GM23338 (cell line): ENCODE results near the gene STX8. TPM values are rescaled to one million over a fixed set of nuclear protein-coding genes. Genes with fewer than 3 reads are reported as not detected.
A peak's percentile ranks its signal among the peaks of the same experiment; 100 is the strongest.

ENCODE experiments used
- ATAC-seq: fragments of 200-7000 bp; cut with Tn5 transposase; 3 replicates; pipeline ENCODE4 v1.9.1; 2020
- DNase-seq: peaks from one replicate; pipeline ENCODE4 v3.0.0-alpha.2; 2015; ENCODE audit warnings: low spot score
- H2AFZ ChIP-seq: fragments of 200-600 bp; sonication (generic); 2 replicates; pipeline ENCODE4 v1.8.0; 2016; ENCODE audit warnings: antibody characterized with exemption, mild to moderate bottlenecking, moderate library complexity
- H3F3A ChIP-seq: fragments of 200-600 bp; sonication (generic); replicated peaks from 2 replicates; pipeline ENCODE4 v1.8.0; 2017; ENCODE audit warnings: antibody characterized with exemption, mixed run types, low read depth
- H3K27ac ChIP-seq: fragments of 200-600 bp; sonication (generic); 2 replicates; pipeline ENCODE4 v1.6.1; 2016; ENCODE audit warnings: low read depth
- H3K27me3 ChIP-seq: fragments of 200-600 bp; sonication (generic); 2 replicates; pipeline ENCODE4 v1.8.0; 2016; ENCODE audit warnings: mild to moderate bottlenecking, mixed run types, moderate library complexity; ENCODE audit not compliant: insufficient read depth
- H3K36me3 ChIP-seq: fragments of 200-600 bp; sonication (generic); 2 replicates; pipeline ENCODE4 v1.8.0; 2016; ENCODE audit warnings: mild to moderate bottlenecking; ENCODE audit not compliant: insufficient read depth
- H3K4me1 ChIP-seq: fragments of 200-600 bp; sonication (generic); 2 replicates; pipeline ENCODE4 v1.8.0; 2016; ENCODE audit warnings: mild to moderate bottlenecking, moderate library complexity; ENCODE audit not compliant: insufficient read depth
- H3K4me2 ChIP-seq: fragments of 200-600 bp; sonication (generic); 2 replicates; pipeline ENCODE4 v1.7.1; 2017; ENCODE audit warnings: mixed run types
- H3K4me3 ChIP-seq: fragments of 200-600 bp; sonication (generic); 2 replicates; pipeline ENCODE4 v1.6.1; 2016; ENCODE audit warnings: mixed run types
- H3K79me2 ChIP-seq: fragments of 200-600 bp; sonication (generic); replicated peaks from 2 replicates; pipeline ENCODE4 v1.8.0; 2017; ENCODE audit warnings: mild to moderate bottlenecking; ENCODE audit not compliant: insufficient read depth
- H3K9me2 ChIP-seq: fragments of 200-600 bp; sonication (generic); 2 replicates; pipeline ENCODE4 v1.8.0; 2017; ENCODE audit not compliant: insufficient read depth
- H4K20me1 ChIP-seq: fragments of 200-600 bp; sonication (generic); replicated peaks from 2 replicates; pipeline ENCODE4 v1.8.0; 2017; ENCODE audit warnings: mild to moderate bottlenecking; ENCODE audit not compliant: insufficient read depth
- H3K27ac Mint-ChIP-seq: 2 replicates; pipeline ENCODE4 v1.8.0; 2020; ENCODE audit warnings: inconsistent platforms, mild to moderate bottlenecking, moderate library complexity, mixed read lengths
- H3K27me3 Mint-ChIP-seq: 3 replicates; pipeline ENCODE4 v1.8.0; 2022; ENCODE audit warnings: low read depth, mild to moderate bottlenecking, moderate library complexity, mixed read lengths, inconsistent platforms; ENCODE audit not compliant: insufficient read depth, poor library complexity
- H3K36me3 Mint-ChIP-seq: 3 replicates; pipeline ENCODE4 v1.8.0; 2021; ENCODE audit warnings: low read depth, mild to moderate bottlenecking, inconsistent platforms, moderate library complexity, mixed read lengths
- H3K4me1 Mint-ChIP-seq: 3 replicates; pipeline ENCODE4 v1.8.0; 2020; ENCODE audit warnings: mild to moderate bottlenecking, inconsistent platforms, mixed read lengths
- H3K4me3 Mint-ChIP-seq: 3 replicates; pipeline ENCODE4 v1.8.0; 2021; ENCODE audit warnings: moderate library complexity, mild to moderate bottlenecking, inconsistent platforms, mixed read lengths
- H3K9me3 Mint-ChIP-seq: 3 replicates; pipeline ENCODE4 v1.8.0; 2020; ENCODE audit warnings: moderate library complexity, mild to moderate bottlenecking, inconsistent platforms, mixed read lengths
- STAT1 ChIP-seq: IDR thresholded peaks from one replicate; pipeline ENCODE4 v1.6.1; 2016; ENCODE audit warnings: antibody characterized with exemption; ENCODE audit not compliant: unreplicated experiment
- polyA plus RNA-seq: library from polyadenylated mRNA; unstranded; fragments of >200 nt; fragmentation: Nextera tagmentation; extraction: Ambion mirVana; gene quantifications from 2 replicates; pipeline ENCODE4 v1.2.1, GENCODE V29; 2016
- total RNA-seq: library from RNA; depleted of rRNA; stranded (reverse); fragments of >200 nt; shearing (Covaris generic); gene quantifications from 2 replicates; pipeline ENCODE4 v1.2.3, GENCODE V29; 2014
- TF ChIP-seq, protein P1 (sequence below), 2 experiments: fragments of 200-600 bp in 1 of 2; sonication (generic) in 1 of 2; conservative IDR thresholded peaks; 2 replicates each; pipeline versions ENCODE4 v1.5.1 to v1.6.1; 2016 to 2017; ENCODE audit warnings: antibody characterized with exemption in 2 of 2, low read depth in 2 of 2, mild to moderate bottlenecking in 2 of 2, moderate library complexity in 1 of 2
- TF ChIP-seq, protein P2 (sequence below): fragments of 250-450 bp; sonication (Bioruptor Pico); IDR thresholded peaks from 2 replicates; pipeline ENCODE4 v1.5.0; 2020; ENCODE audit warnings: mild to moderate bottlenecking, moderate library complexity

Gene STX8
- total and polyA plus RNA-seq, 2 experiments from 2014 or later: 59.4 to 82.3 TPM

DNA sequence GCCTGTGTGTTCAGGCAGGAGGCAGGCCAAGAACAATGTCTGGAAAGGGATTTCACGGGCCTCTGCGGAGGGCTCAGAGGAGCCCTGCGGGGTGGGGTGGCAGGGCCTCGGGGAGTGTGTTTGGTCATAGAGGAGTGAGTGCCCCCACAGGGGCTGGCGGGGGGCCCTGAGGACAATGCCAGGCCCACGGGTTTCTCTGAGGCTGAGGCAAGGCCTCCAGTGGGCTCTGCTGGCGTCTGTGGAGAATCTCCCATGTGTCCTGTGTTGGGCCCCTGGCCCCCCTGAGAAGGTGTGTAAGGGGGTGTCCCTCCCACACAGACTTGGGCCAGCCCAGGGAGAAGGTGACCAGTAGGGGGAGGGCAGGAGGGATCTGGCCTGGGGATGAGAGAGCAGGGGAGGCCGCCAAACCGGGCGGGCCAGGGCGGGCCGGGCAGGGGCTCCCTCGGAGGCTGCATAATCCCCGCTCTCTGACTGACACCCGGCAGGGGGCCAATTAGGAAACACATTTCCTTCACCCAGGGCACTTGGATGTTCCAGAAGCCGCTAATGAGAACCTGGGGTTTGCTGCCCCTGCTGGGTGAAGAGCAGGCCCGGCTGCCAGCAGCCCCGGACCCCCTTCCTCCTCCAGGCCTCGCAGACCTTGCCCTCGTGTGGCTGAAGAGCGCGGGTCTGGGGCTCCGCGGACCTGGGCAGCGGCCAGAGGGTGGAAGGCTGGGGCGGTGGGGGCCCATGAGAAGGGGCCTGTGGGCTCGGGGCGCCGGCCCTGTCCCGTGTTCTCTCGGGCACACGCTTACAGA, 350.1 kb downstream of the STX8 start:
- no peaks in the 10 kb centered on the region for H3K36me3 ChIP-seq
- no peaks in the 10 kb centered on the region for H3K27me3 ChIP-seq
- H4K20me1 ChIP-seq: no peaks in the 10 kb centered on the region
- H3K4me3 ChIP-seq: no peak overlapping the region
- H3K4me1 ChIP-seq: no peaks in the 10 kb centered on the region; the same call in 1 of the 2 replicates
- Mint-ChIP-seq H3K4me3 (no peak overlapping the region), H3K27me3 (peaks cover 14% of the 10 kb centered on the region), H3K36me3 (no peaks in the 10 kb centered on the region), H3K9me3 (no peaks in the 10 kb centered on the region), H3K27ac (no peak overlapping the region), H3K4me1 (peaks cover 9% of the 10 kb centered on the region)
- H3K27ac ChIP-seq: no peak overlapping the region
- H2AFZ ChIP-seq: no peak overlapping the region
- H3K9me2 ChIP-seq: no peaks in the 10 kb centered on the region
- DNase-seq (peak; percentile 49), ATAC-seq (peak; percentile 69)
- no peaks in the 10 kb centered on the region for H3K79me2 ChIP-seq
- no peak for TF ChIP-seq STAT1
- TF ChIP-seq, protein P1, sequence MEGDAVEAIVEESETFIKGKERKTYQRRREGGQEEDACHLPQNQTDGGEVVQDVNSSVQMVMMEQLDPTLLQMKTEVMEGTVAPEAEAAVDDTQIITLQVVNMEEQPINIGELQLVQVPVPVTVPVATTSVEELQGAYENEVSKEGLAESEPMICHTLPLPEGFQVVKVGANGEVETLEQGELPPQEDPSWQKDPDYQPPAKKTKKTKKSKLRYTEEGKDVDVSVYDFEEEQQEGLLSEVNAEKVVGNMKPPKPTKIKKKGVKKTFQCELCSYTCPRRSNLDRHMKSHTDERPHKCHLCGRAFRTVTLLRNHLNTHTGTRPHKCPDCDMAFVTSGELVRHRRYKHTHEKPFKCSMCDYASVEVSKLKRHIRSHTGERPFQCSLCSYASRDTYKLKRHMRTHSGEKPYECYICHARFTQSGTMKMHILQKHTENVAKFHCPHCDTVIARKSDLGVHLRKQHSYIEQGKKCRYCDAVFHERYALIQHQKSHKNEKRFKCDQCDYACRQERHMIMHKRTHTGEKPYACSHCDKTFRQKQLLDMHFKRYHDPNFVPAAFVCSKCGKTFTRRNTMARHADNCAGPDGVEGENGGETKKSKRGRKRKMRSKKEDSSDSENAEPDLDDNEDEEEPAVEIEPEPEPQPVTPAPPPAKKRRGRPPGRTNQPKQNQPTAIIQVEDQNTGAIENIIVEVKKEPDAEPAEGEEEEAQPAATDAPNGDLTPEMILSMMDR (conservative IDR thresholded peaks at IDR 0.05; ENCODE audit: low read depth in 2 of 2): peak; percentile 26 to 32; a peak in 1 of 4 replicates
- TF ChIP-seq, protein P2, sequence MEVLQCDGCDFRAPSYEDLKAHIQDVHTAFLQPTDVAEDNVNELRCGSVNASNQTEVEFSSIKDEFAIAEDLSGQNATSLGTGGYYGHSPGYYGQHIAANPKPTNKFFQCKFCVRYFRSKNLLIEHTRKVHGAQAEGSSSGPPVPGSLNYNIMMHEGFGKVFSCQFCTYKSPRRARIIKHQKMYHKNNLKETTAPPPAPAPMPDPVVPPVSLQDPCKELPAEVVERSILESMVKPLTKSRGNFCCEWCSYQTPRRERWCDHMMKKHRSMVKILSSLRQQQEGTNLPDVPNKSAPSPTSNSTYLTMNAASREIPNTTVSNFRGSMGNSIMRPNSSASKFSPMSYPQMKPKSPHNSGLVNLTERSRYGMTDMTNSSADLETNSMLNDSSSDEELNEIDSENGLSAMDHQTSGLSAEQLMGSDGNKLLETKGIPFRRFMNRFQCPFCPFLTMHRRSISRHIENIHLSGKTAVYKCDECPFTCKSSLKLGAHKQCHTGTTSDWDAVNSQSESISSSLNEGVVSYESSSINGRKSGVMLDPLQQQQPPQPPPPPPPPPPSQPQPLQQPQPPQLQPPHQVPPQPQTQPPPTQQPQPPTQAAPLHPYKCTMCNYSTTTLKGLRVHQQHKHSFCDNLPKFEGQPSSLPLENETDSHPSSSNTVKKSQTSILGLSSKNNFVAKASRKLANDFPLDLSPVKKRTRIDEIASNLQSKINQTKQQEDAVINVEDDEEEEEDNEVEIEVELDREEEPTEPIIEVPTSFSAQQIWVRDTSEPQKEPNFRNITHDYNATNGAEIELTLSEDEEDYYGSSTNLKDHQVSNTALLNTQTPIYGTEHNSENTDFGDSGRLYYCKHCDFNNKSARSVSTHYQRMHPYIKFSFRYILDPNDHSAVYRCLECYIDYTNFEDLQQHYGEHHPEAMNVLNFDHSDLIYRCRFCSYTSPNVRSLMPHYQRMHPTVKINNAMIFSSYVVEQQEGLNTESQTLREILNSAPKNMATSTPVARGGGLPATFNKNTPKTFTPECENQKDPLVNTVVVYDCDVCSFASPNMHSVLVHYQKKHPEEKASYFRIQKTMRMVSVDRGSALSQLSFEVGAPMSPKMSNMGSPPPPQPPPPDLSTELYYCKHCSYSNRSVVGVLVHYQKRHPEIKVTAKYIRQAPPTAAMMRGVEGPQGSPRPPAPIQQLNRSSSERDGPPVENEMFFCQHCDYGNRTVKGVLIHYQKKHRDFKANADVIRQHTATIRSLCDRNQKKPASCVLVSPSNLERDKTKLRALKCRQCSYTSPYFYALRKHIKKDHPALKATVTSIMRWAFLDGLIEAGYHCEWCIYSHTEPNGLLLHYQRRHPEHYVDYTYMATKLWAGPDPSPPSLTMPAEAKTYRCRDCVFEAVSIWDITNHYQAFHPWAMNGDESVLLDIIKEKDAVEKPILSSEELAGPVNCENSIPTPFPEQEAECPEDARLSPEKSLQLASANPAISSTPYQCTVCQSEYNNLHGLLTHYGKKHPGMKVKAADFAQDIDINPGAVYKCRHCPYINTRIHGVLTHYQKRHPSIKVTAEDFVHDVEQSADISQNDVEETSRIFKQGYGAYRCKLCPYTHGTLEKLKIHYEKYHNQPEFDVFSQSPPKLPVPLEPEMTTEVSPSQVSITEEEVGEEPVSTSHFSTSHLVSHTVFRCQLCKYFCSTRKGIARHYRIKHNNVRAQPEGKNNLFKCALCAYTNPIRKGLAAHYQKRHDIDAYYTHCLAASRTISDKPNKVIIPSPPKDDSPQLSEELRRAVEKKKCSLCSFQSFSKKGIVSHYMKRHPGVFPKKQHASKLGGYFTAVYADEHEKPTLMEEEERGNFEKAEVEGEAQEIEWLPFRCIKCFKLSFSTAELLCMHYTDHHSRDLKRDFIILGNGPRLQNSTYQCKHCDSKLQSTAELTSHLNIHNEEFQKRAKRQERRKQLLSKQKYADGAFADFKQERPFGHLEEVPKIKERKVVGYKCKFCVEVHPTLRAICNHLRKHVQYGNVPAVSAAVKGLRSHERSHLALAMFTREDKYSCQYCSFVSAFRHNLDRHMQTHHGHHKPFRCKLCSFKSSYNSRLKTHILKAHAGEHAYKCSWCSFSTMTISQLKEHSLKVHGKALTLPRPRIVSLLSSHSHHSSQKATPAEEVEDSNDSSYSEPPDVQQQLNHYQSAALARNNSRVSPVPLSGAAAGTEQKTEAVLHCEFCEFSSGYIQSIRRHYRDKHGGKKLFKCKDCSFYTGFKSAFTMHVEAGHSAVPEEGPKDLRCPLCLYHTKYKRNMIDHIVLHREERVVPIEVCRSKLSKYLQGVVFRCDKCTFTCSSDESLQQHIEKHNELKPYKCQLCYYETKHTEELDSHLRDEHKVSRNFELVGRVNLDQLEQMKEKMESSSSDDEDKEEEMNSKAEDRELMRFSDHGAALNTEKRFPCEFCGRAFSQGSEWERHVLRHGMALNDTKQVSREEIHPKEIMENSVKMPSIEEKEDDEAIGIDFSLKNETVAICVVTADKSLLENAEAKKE (CRISPR knock-in tag): no peak
- no peak overlapping the region for H3K4me2 ChIP-seq
- H3F3A ChIP-seq: no peaks in the 10 kb centered on the region
